ENCODE data around the gene ANLN.
"Not testable (repeated sequence)": the region's sequence is repeated elsewhere in the genome, so short reads cannot be mapped to it uniquely, and the experiment has no call there.

ANLN gene

GRCh38 chr7:36455646-36456045 is 66.0 kb downstream of the ANLN start:
- H3K36me3 Mint-ChIP-seq (ENCODE audit: low read depth) = peaks cover 24% of the 10 kb centered on the region
- no peaks in the 10 kb centered on the region for H3K27me3 Mint-ChIP-seq
- no peak overlapping the region for H3K4me3 Mint-ChIP-seq
- DNase-seq = no peak
- no peaks in the 10 kb centered on the region for H3K9me3 Mint-ChIP-seq
- no peak overlapping the region for H3K27ac Mint-ChIP-seq
- no peaks in the 10 kb centered on the region for H3K4me1 Mint-ChIP-seq (ENCODE audit: low read depth)

DNA sequence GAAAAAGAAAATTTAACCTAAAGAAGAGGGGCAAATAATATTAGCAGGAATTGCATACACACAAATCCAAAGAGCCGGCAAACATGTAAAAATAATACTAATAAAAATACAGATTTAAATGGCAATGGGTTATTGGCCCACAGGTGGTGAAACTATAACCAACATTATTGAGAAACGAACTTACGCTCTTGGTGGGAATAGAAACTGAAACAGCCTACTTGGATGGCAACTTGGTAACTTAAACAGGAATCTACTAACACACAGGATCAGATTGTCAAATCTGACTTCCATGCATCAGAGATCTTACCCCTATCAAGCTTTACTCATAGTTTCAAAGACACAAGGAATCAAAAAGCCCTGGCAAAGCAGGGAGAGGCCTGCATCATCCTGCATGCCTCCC is 66.5 kb downstream of the ANLN start:
- Mint-ChIP-seq H3K36me3 (ENCODE audit: low read depth) (peaks cover 19% of the 10 kb centered on the region), H3K4me3 (no peak overlapping the region), H3K27me3 (no peaks in the 10 kb centered on the region), H3K4me1 (ENCODE audit: low read depth) (no peaks in the 10 kb centered on the region), H3K27ac (no peak overlapping the region), H3K9me3 (no peaks in the 10 kb centered on the region)
- no peak for DNase-seq

- Mint-ChIP-seq H3K9me3 (no peaks in the 10 kb centered on the region), H3K4me1 (ENCODE audit: low read depth) (no peaks in the 10 kb centered on the region), H3K36me3 (ENCODE audit: low read depth) (peaks cover 15% of the 10 kb centered on the region), H3K27me3 (no peaks in the 10 kb centered on the region), H3K4me3 (no peak overlapping the region), H3K27ac (no peak overlapping the region)
- no peak for DNase-seq
Observed at GRCh38 chr7:36456548-36456947, 66.9 kb downstream of the ANLN start.

DNA sequence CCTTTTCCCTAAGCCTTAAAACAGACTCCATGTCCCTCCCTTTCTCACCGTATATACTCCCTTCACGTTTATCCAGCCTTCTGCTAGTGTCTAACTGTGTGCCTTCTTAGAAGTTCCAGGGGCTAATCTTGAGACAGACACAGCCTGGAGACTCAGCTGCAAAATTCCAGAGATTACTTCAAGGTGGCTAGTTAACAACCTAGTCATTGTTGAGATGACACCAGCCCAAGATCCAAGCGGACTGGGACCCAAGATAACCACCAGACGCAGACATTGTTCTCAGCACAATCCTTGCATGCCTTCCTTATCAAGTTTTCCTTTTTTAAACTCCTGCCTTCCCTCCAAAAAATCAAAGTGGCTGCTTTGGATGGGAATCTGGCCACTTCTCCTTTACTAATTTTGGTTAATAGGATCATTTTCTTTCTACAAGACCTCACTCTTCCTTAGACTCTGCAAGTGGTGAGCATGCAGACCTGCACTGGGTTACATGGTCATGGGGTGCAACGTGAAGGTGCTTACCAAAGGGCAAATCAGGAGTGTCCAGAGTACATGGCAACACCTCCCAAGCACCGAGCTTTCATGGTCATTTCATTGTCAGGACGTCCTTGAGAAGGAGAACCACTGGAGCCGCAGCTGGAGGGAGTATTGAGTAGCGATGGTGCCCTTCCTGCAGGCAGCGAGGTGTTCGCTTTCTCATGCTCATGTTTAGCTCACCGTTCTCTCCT is 69.7 kb downstream of the ANLN start:
- Mint-ChIP-seq H3K4me3 (no peak overlapping the region), H3K27me3 (no peaks in the 10 kb centered on the region)

DNA sequence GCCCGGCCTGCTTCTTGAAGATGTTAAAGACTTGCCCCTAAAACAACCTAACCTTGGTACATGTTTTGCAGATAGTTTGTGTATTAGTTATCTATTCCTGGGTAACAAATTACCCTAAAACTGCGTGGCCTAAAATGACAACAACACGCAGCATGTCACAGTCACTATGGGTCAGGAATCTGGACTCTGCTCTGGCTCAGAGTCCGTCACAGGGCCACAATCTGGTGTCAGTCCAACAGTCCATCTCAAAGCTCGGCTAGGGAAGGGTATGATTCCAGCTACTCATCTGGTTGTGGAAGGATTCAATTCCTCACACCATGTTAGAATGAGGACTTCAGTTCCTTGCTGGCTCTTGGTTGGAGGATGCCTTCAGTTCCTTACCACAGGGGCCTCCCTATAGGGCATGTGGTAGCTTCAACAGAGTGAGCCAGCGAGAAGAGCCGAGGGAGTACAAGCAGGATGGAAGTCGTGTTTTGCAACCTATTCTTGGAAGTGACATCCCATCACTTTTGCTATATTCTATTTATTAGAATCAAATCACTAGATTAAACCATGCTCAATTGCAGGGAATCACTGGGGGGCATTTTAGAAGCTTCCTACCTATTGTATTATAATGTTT is 71.3 kb downstream of the ANLN start:
- Mint-ChIP-seq H3K4me3 (no peak overlapping the region), H3K27ac (no peak overlapping the region), H3K27me3 (no peaks in the 10 kb centered on the region), H3K4me1 (ENCODE audit: low read depth) (no peaks in the 10 kb centered on the region), H3K36me3 (ENCODE audit: low read depth) (no peaks in the 10 kb centered on the region), H3K9me3 (no peaks in the 10 kb centered on the region)
- DNase-seq = no peak

More for the DNA sequence above, 69.7 kb downstream of the ANLN start:
- Mint-ChIP-seq H3K27ac (no peak overlapping the region), H3K36me3 (ENCODE audit: low read depth) (no peaks in the 10 kb centered on the region), H3K9me3 (no peaks in the 10 kb centered on the region), H3K4me1 (ENCODE audit: low read depth) (no peaks in the 10 kb centered on the region)
- no peak for DNase-seq

DNA sequence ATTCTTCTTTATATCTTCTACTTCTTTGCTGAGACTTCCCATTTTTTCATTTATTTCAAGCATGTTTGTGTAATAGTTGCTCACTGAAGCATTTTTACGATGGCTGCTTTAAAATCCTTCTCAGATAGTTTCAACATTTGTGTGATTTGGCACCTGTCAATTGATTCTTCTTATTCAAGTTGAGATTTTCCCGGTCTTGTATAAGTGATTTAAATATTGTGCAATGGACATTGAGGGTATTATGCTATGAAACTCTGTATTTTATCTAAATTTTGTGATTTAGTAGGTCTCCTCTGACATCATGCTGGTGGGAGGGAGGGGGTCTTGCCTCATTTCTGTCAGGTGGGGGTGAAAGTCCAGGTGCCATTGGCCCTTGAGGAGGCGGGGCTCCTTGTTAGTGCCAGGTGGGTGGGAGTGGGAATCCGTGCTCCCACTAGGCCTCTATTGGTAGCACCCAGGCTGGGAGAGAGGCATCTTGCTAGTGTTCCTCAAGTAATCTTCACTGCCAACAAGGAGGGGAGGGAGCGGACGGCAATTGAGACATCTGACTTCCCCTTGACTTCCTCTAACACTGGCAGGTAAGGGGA is 73.0 kb downstream of the ANLN start:
- Mint-ChIP-seq H3K9me3 (no peaks in the 10 kb centered on the region), H3K27ac (no peak overlapping the region), H3K27me3 (no peaks in the 10 kb centered on the region), H3K4me3 (no peak overlapping the region), H3K36me3 (ENCODE audit: low read depth) (no peaks in the 10 kb centered on the region), H3K4me1 (ENCODE audit: low read depth) (no peaks in the 10 kb centered on the region)
- no peak for DNase-seq

- H3K27me3 Mint-ChIP-seq = no peaks in the 10 kb centered on the region
- H3K4me1 Mint-ChIP-seq (ENCODE audit: low read depth) = no peaks in the 10 kb centered on the region
- no peaks in the 10 kb centered on the region for H3K9me3 Mint-ChIP-seq
- H3K36me3 Mint-ChIP-seq (ENCODE audit: low read depth) = no peaks in the 10 kb centered on the region
- DNase-seq = no peak
- no peak overlapping the region for H3K27ac Mint-ChIP-seq
- no peak overlapping the region for H3K4me3 Mint-ChIP-seq
Observed at GRCh38 chr7:36464271-36464670, 74.6 kb downstream of the ANLN start.

GRCh38 chr7:36466001-36466400 is 76.3 kb downstream of the ANLN start:
- H3K4me1 Mint-ChIP-seq (ENCODE audit: low read depth); H3K36me3 Mint-ChIP-seq (ENCODE audit: low read depth); H3K9me3 Mint-ChIP-seq; H3K27ac Mint-ChIP-seq; H3K4me3 Mint-ChIP-seq; DNase-seq; H3K27me3 Mint-ChIP-seq: not testable (repeated sequence)

DNA sequence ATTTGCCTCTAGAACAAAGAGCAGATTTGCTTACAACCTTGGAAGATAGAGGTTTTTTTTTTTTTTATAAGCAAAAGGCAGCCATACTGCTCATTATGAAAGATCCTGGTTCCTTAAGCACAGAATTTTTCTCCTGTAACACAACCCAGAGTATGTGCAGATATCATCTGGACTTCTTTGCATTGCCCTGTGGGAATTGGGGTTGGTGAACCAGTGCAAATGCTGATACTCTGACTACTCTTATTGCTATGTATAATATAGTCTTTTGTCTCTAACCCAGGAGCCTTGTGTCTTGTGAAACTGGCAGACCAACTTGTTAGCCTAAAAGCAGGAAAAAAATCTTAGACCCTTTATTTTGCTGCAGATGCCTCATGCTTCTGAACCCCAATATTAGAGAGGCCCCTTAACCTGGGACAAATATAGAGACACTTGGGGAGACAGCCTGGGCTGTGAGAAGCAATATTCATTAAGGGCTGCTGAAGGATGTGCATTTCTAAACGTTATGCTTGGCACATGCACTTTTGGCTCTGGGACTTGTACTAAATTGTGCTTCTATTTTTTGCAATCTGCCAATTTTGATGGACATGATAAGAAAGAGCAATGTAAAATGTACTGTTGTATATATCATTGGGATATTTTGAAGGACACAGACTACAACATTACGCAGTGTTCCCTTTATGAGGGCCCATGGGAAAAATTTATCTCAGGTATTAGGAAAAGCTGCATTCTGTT is 78.9 kb downstream of the ANLN start:
- Mint-ChIP-seq H3K4me1 (ENCODE audit: low read depth) (no peaks in the 10 kb centered on the region), H3K27ac (no peak overlapping the region), H3K36me3 (ENCODE audit: low read depth) (no peaks in the 10 kb centered on the region), H3K27me3 (no peaks in the 10 kb centered on the region), H3K4me3 (no peak overlapping the region), H3K9me3 (no peaks in the 10 kb centered on the region)
- DNase-seq = no peak

GRCh38 chr7:36469236-36469635 is 79.6 kb downstream of the ANLN start:
- H3K27me3 Mint-ChIP-seq = no peaks in the 10 kb centered on the region
- H3K4me3 Mint-ChIP-seq = no peak overlapping the region
- H3K27ac Mint-ChIP-seq = no peak overlapping the region
- H3K4me1 Mint-ChIP-seq (ENCODE audit: low read depth) = peaks cover 7% of the 10 kb centered on the region
- no peaks in the 10 kb centered on the region for H3K36me3 Mint-ChIP-seq (ENCODE audit: low read depth)
- DNase-seq = no peak
- no peaks in the 10 kb centered on the region for H3K9me3 Mint-ChIP-seq

DNA sequence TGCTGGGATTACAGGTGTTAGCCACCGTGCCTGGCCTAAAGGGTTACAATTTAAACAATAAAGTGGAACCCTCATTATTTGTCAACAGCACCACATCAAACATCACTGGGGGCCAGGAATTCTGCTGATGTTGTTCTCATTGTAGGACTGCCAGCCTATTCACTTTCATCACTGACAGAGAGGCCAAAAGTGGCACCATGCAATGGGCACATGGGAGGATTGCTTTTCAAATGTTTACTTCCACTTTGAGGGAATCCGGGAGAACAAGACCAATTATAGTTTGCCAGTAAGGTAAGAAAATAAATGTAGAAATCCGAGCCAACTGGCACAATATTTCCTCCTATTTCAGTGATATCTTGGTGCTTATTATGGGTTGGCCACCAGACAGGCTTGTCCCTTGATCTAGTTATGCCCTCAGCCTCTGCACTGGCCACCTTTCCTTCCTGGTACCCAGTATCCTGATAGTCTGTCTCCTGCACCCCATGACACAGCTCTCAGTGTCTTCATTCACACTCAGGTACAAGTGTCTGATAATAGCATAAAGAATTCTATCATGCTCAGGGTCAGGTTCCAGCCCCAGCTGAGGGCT is 82.6 kb downstream of the ANLN start:
- Mint-ChIP-seq H3K27ac (no peak overlapping the region), H3K4me3 (no peak overlapping the region), H3K27me3 (no peaks in the 10 kb centered on the region), H3K36me3 (ENCODE audit: low read depth) (no peaks in the 10 kb centered on the region), H3K4me1 (ENCODE audit: low read depth) (peaks cover 25% of the 10 kb centered on the region), H3K9me3 (no peaks in the 10 kb centered on the region)
- DNase-seq = no peak

- H3K36me3 Mint-ChIP-seq (ENCODE audit: low read depth) = no peaks in the 10 kb centered on the region
- H3K27me3 Mint-ChIP-seq = no peaks in the 10 kb centered on the region
- H3K4me3 Mint-ChIP-seq = no peak overlapping the region
- H3K4me1 Mint-ChIP-seq (ENCODE audit: low read depth) = peaks cover 25% of the 10 kb centered on the region
- peak overlapping the region; percentile 10 for H3K27ac Mint-ChIP-seq
- DNase-seq = no peak
- no peaks in the 10 kb centered on the region for H3K9me3 Mint-ChIP-seq
Observed at GRCh38 chr7:36473454-36474282, 84.0 kb downstream of the ANLN start.

- Mint-ChIP-seq H3K4me3 (no peak overlapping the region), H3K9me3 (peaks cover 7% of the 10 kb centered on the region), H3K4me1 (ENCODE audit: low read depth) (peaks cover 25% of the 10 kb centered on the region), H3K27me3 (no peaks in the 10 kb centered on the region), H3K27ac (peak overlapping the region; percentile 10), H3K36me3 (ENCODE audit: low read depth) (no peaks in the 10 kb centered on the region)
- no peak for DNase-seq
Observed at GRCh38 chr7:36474283-36475010, 84.8 kb downstream of the ANLN start.
